ENCODE results near the gene PRDM16. TPM values are rescaled to one million over a fixed set of nuclear protein-coding genes. Genes with fewer than 3 reads are reported as not detected.
A peak's percentile ranks its signal among the peaks of the same experiment; 100 is the strongest.

Gene PRDM16
- total RNA-seq, 4 donors from 2014 or later: 5.4 to 13.2 (median 7.7) TPM

DNA sequence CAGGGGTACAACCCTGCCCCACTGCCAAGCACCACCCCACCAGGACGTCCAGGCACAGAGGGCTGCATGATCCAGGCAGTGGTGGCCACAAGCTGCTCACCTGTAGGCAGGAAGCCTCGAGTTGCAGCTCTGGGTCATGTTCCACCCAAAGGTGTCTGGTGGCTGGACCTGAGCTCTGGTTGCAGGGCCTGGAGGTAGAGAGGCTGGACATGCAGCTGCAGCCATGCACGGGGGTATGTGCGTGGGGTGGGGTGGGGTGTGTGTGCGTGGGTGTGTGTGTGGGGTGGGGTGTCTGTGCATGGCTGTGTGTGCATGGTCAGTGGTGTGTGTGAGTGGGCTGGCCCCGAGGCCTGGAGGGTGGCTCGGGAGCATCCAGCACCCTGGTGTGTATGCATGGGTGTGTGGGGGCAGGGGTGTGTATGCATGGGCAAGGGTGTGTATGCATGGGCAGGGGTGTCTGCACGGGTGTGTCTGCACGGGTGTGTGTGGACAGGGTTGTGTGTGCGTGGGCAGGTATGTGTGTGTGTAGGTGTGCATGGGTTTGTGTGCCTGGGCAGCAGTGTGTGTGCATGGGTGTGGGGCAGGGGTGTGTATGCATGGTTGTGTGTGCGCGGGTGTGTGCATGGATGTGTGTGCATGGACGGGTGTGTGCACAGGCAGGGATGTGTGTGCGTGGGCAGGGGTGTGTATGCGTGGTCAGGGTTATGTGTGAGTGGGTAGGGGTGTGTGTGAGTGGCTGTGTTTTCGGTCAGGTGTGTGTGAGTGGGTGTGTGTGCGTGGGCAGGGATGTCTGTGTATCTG is 401.0 kb downstream of the PRDM16 start:
- Histone ChIP-seq H3K9me3 (no peaks in the 10 kb centered on the region), H3K27ac (no peak overlapping the region), H3K4me1 (peaks cover 0 to 11% (median 0%) of the 10 kb centered on the region in 4 donors), H3K36me3 (peaks cover 0 to 51% (median 0%) of the 10 kb centered on the region in 3 donors), H3K27me3 (no peaks in the 10 kb centered on the region), H3K4me3 (no peak overlapping the region)
- TF ChIP-seq, protein P1, sequence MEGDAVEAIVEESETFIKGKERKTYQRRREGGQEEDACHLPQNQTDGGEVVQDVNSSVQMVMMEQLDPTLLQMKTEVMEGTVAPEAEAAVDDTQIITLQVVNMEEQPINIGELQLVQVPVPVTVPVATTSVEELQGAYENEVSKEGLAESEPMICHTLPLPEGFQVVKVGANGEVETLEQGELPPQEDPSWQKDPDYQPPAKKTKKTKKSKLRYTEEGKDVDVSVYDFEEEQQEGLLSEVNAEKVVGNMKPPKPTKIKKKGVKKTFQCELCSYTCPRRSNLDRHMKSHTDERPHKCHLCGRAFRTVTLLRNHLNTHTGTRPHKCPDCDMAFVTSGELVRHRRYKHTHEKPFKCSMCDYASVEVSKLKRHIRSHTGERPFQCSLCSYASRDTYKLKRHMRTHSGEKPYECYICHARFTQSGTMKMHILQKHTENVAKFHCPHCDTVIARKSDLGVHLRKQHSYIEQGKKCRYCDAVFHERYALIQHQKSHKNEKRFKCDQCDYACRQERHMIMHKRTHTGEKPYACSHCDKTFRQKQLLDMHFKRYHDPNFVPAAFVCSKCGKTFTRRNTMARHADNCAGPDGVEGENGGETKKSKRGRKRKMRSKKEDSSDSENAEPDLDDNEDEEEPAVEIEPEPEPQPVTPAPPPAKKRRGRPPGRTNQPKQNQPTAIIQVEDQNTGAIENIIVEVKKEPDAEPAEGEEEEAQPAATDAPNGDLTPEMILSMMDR (IDR thresholded peaks at IDR 0.05): no peak
- no peak for TF ChIP-seq POLR2A (IDR thresholded peaks at IDR 0.05)
- DNase-seq: no peak

- TF ChIP-seq, protein P1 (IDR thresholded peaks at IDR 0.05): no peak
- TF ChIP-seq POLR2A (IDR thresholded peaks at IDR 0.05): no peak
- Histone ChIP-seq H3K4me1 (peaks cover 0 to 11% (median 0%) of the 10 kb centered on the region in 4 donors), H3K36me3 (peaks cover 0 to 45% (median 0%) of the 10 kb centered on the region in 3 donors), H3K27me3 (no peaks in the 10 kb centered on the region), H3K27ac (no peak overlapping the region), H3K9me3 (no peaks in the 10 kb centered on the region), H3K4me3 (no peak overlapping the region)
- peak in 1 of 3 donors; percentile 46 for DNase-seq
These were observed 401.8 kb downstream of the PRDM16 start for GRCh38 chr1:3470650-3471355.

DNA sequence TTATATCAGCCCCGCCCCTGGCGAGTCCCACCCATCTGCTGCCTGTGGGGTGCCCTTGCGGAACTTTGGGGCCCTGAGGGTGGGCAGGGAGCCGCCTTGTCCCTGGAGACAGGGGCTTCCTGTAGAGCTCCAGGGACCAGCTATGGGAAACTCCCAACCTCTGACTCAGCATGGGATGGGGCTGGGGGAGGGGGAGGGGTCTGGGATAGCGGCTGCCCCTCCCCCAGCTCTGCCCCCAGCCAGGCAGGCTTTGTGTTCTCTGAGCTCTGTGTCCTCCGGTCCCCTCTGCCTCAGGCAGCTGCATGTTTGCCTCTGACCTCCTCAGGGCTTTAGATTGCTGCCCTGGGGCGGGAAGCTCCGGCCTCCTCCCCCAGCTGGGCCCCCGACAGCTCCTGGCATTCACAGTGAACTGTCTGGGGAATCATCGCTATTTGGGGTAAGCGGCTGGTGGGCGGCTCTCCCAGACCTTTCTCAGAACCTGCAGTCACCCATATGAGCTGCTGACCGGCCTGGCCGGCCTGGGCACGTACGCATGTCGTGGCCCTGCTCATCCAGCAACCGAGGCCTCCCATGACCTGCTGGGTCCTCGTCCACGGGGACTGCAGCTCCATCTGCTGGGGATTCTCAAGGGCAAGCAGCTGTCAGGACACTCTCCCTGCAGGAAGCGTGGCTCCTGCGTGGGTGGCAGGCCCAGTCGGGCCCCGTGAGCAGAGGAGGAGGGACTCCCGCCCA is 402.5 kb downstream of the PRDM16 start:
- no peak overlapping the region for H3K27ac ChIP-seq
- H3K9me3 ChIP-seq: no peaks in the 10 kb centered on the region
- peaks cover 0 to 44% (median 0%) of the 10 kb centered on the region in 3 donors for H3K36me3 ChIP-seq
- no peak for TF ChIP-seq POLR2A (IDR thresholded peaks at IDR 0.05)
- TF ChIP-seq, protein P1 (IDR thresholded peaks at IDR 0.05): peak in 3 of 6 experiments; percentile 29 to 36 (median 36)
- DNase-seq: peak in 1 of 3 donors; percentile 56
- no peak overlapping the region for H3K4me3 ChIP-seq
- peaks cover 0 to 11% (median 0%) of the 10 kb centered on the region in 4 donors for H3K4me1 ChIP-seq
- H3K27me3 ChIP-seq: no peaks in the 10 kb centered on the region

DNA sequence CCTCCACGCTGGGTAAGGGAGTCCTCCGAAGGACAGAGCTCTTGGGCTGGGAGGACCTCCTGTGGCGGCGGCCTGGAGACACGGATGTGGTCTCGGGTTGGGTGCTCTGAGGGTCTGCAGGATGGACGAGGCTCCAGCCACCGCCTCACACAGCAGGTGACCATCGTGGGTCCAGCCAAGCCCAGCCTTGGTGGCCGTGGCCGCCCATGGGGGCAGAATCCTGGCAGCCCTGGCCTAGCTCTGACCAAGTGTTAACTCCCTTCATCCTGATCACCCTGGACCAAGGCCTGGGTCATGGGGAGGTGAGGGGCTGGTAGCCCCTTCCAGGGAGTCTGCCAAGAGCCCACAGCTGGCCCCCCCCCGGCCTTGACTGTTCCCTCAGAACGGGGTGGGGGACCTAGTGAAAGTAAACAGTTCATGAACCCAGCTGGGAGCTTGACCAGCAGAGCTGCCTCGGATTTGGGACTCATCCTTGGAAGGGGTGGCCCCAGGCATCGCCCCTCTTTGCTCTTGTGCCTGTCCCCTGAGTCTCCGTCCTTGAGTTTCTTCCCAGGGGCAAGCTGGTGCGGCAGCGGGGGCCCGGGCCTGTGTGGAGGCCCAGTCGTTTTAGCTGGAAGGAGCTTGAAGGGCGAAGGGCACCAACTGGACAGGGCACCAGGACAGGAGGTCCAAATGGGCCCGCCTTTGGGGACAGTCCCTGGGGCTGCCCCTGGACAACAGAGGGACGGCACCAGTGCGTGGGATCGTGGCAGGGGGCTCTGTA is 403.3 kb downstream of the PRDM16 start:
- peaks cover 0 to 49% (median 0%) of the 10 kb centered on the region in 3 donors for H3K36me3 ChIP-seq
- peaks cover 0 to 11% (median 0%) of the 10 kb centered on the region in 4 donors for H3K4me1 ChIP-seq
- no peak overlapping the region for H3K27ac ChIP-seq
- no peaks in the 10 kb centered on the region for H3K27me3 ChIP-seq
- no peaks in the 10 kb centered on the region for H3K9me3 ChIP-seq
- TF ChIP-seq POLR2A (IDR thresholded peaks at IDR 0.05): no peak
- TF ChIP-seq, protein P1 (IDR thresholded peaks at IDR 0.05): no peak
- no peak overlapping the region for H3K4me3 ChIP-seq
- DNase-seq: peak in 1 of 3 donors; percentile 37

- TF ChIP-seq, protein P1 (IDR thresholded peaks at IDR 0.05): no peak
- no peak for TF ChIP-seq POLR2A (IDR thresholded peaks at IDR 0.05)
- Histone ChIP-seq H3K27me3 (no peaks in the 10 kb centered on the region), H3K4me3 (no peak overlapping the region), H3K9me3 (no peaks in the 10 kb centered on the region), H3K36me3 (peaks cover 0 to 50% (median 0%) of the 10 kb centered on the region in 3 donors), H3K27ac (no peak overlapping the region), H3K4me1 (peaks cover 0 to 11% (median 0%) of the 10 kb centered on the region in 4 donors)
- no peak for DNase-seq
These were observed 403.9 kb downstream of the PRDM16 start for GRCh38 chr1:3472906-3473305.
